GM21381 (cell line): Measurements from ENCODE around the gene SLX4IP.
"Not testable (repeated sequence)": the region's sequence is repeated elsewhere in the genome, so short reads cannot be mapped to it uniquely, and the experiment has no call there.

Source experiments
- ATAC-seq: cut with Tn5 transposase; IDR thresholded peaks from one replicate; pipeline ENCODE4 v1.9.1; 2021; ENCODE audit warnings: mild to moderate bottlenecking, moderate library complexity; ENCODE audit not compliant: unreplicated experiment

Gene SLX4IP

GRCh38 chr20:10434832-10435812 lies at the start of gene SLX4IP:
Gene SLX4IP, plus strand, starts transcription at chr20:10435305. Its CDS starts 22,900 bp downstream, at chr20:10458205.
- peak; percentile 52 for ATAC-seq

DNA sequence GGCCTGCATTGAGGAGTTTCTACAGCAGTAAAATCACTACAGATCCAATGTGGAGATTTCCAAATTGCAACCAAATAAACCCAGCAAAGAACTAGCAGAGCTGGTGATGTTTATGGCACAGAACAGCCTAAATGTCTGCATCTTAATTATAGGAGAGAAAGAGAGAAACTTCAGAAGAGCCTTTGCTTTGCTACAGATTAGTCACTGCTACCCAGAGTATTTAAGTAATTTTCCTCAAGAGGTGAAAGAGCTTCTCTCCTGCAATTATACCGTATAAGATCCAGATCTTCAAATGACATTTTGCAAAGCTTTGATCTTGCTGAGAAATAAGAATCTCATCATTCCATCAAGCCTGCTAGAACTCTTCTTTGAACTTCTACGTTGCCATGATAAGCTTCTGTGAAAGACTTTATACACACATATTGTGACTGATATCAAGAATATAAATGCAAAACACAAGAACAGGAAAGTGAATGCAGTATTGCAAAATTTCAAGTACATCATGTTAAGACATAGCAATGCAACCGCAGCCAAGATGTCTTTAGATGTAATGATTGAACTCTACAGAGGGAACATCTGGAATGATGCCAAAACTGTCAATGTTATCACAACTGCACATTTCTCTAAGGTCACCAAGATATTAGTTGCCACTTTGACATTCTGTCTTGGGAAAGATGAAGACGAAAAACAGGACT lies 49.1 kb upstream of the SLX4IP start:
- no peak for ATAC-seq

GRCh38 chr20:10387686-10388085 lies 47.4 kb upstream of the SLX4IP start:
- no peak for ATAC-seq

DNA sequence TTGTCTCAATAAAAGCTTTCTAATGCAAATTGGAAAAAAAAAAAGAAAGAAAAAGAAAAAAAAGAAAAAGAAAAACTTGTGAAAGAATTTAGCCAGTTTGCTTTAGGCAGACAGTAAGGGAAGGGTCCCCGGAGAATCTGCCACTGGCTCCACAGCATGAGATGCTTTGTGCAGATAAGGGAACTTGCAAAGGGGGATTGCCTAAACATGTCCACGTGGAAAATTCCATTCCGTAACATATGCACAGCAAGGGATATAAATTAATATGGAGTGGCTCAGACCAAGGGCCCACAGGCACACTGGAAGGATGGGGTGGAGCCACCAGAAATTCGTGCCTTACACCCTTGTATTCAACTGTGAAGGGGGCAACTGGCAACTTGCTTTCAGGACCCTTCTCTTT lies 46.5 kb upstream of the SLX4IP start:
- ATAC-seq, result no peak

DNA sequence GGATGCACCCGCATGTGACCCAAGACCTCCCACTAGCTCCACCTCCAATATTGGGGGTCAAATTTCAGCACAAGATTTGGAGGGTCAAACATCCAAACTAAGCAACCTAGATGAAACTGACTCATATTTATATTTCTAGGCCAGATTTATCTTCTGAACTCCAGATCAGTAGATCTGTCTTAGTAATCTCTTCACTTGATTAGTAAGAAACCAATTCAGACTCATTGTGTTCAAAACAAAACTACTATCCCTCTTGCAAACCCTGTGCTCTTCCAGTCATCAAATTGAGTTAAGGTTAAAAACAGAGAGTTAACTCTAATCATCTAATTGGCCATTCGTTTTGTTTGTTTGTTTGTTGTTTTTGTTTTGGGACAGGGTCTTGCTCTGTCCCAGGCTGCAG lies 44.4 kb upstream of the SLX4IP start:
- no peak for ATAC-seq

- not testable (repeated sequence) for ATAC-seq
These were observed 40.4 kb upstream of the SLX4IP start for GRCh38 chr20:10394752-10395151.

DNA sequence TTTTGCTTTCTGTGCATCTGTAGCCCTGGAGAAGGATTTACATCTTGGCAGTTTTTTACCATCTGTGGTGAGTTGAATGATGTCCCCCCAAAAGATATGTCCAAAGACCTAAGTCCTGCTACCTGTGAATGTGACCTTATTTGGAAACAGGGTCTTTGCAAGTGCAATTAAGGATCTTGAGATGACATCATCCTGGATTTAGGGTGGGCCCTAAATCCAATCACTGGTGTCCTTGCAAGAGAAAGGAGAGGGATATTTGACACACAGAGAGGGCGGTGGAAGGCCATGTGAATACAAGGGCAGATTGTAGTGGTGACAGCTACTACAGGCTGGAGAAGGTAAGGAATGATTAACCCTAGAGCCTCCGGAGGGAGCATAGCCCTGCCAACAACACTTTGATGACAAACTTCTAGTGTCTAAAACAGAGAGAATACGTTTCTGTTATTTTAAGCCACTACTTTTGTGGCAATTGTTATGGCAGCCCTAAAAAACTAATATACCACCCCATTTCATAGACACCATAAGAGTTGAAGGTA lies 36.2 kb upstream of the SLX4IP start:
- no peak for ATAC-seq

GRCh38 chr20:10402938-10403608 lies 32.0 kb upstream of the SLX4IP start:
- no peak for ATAC-seq

DNA sequence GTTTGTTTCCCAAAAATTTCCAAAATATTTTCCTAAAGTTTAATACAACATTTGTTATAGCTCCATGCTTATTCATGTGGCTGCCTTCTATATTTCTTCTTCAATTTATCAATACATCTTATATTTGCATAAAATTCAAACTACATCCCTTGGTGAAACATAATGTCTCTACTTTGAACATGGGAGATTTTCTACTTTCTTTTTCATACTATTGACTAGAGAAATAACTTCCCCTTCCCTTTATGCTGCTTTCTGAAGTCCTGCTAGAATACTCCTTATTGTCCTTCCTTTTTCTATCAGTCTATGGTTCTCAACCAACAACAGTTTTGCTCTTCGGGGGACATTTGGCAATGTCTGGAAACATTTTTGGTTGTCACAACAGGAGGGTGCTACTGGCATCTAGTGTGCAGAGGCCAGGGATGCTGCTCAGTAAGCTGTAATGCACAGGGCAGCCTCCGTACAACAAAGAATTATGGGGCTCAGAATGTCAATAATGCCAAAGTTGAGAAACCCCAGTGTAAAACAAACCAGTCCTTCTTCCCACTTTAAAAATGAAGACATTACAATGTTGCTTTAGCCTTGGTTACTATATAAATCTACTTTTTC lies 31.0 kb upstream of the SLX4IP start:
- no peak for ATAC-seq

- no peak for ATAC-seq
These were observed 30.1 kb upstream of the SLX4IP start for GRCh38 chr20:10404959-10405530.

GRCh38 chr20:10408108-10408813 lies 26.8 kb upstream of the SLX4IP start:
- ATAC-seq, result no peak

GRCh38 chr20:10411673-10412072 lies 23.4 kb upstream of the SLX4IP start:
- no peak for ATAC-seq

DNA sequence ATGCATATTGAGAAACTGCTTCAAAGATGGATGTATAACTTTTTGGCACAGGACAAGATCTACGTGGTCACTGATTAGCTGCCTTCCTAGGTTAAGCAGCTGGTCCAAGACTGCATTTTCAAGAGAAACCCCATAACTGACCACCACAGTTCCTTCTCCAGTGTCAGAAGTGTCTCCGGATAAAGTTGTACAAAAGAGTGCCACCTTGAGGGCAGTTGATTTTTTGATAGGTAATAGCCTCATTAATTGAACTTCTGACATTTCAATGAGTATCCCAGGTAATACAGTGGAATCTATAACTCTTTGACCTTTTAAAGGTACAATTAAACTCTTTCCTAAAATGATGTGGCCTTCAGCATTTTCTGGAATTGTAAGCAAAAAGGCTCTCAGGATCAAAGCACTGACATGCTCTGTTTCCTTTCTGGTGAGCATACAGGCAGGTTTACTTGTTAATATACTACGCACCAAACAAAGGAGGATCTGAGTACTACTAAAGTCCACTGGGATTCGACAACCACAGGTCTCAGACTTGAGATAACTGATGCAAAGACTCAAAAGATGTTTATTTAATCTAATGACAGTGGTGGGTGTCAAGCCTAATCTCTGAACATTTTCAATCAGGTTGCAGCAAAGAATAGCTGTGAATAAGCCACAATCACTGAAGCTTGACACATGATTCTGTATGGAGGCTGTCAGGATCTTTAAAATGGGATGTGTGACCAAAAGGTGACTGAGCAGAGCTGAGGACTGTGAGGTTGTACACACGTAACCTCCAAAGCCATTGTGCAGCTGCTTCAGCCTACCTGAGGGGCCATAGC lies 22.3 kb upstream of the SLX4IP start:
- no peak for ATAC-seq

DNA sequence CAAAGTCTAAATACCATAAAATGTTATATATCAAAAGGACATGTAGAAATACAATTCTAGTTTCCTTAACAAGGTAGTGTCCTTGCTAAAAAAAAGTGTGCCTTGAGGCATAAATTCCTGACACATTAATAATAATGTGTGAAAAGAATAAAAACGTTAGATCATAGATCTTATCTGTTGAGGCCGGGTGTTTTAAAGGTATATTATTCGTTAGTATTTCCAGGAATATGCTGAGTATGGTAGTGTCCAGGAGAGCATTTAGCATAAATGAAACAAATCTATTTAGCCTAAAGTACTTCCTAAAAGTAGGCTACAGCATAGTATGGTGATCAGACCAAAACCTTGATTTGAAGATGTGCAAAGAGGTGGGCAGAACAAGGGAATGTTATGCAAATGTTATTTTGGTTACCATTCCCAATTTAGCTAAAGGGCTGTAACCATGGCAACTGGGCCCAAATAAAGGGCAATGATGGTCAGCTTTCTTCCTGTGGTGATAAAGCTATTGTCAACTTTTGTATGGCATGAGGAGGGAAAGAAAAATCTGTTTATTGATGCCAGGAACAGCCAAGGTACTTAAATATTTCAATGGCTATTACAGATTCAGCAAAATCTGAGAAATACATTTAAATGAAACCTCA lies 20.0 kb upstream of the SLX4IP start:
- ATAC-seq, result no peak

GRCh38 chr20:10417218-10417617 lies 17.9 kb upstream of the SLX4IP start:
- ATAC-seq, result not testable (repeated sequence)

DNA sequence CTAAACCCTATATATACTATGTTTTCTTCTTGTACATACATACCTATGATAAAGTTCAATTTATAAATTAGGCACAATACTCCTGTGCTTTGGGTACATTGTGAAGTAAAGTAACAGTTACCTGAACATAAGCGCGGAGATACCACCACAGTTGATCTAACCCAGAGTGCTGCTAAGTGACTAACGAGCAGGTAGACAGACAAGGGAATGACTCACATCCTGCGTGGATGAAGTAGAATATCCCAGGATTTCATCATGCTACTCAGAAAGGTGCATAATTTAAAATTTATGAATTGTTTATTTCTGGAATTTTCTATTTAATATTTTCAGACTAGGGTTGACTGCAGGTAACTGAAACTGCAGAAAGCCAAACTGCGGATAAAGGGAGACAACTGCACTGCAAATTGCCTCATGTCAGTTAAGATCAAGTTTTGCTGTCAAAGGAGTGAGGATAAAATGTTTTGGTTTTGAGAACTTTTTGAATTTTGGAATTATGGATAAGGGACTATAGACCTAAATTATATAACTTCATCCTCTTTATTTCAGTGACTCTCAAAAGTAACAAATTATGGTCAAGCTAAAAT lies 15.5 kb upstream of the SLX4IP start:
- ATAC-seq, result no peak

GRCh38 chr20:10423735-10424134 lies 11.4 kb upstream of the SLX4IP start:
- ATAC-seq, result peak; percentile 55

GRCh38 chr20:10427060-10427692 lies 7.9 kb upstream of the SLX4IP start:
- no peak for ATAC-seq
